Measurements from ENCODE around the gene FARS2. TPM values are rescaled to one million over a fixed set of nuclear protein-coding genes. Genes with fewer than 3 reads are reported as not detected.

FARS2 gene
- total RNA-seq, 1 experiment from 2014 or later: 13.8 TPM

DNA sequence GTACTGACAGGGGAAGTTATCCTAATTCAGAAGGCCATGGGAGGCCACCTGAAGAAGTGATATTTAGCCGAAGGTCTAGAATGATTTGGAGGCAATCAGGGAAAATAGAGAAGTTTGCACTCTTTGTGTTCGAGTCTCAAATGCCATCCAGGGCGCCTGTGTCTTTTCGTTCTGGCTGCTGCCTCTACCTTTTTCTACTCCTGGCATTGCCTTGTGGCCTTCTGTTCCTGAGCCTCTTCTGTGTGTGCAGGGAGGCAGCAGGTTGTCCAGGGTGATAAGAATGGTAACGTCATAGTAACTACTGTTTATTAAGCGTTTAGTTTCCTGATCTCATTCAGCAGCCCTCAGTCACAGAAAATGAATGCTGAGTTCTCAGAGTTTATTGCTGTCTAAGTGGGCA lies 252.1 kb downstream of the FARS2 start:
- H3K9me3 ChIP-seq (ENCODE audit: control insufficient read depth in 1 of 2, insufficient read depth in 1 of 2, low read depth in 1 of 2, low read length in 2 of 2): no peaks in the 10 kb centered on the region
- ChIA-PET RAD21 (ENCODE audit: low non-redundant PET in 1 of 2, low total read pairs in 2 of 2, uncharacterized antibody in 2 of 2, unreplicated experiment in 2 of 2) (no interaction called here), POLR2A (no interaction called here), CTCF (no interaction called here)
- no peaks in the 10 kb centered on the region for H3K4me1 ChIP-seq (ENCODE audit: control insufficient read depth in 1 of 2, insufficient read depth in 2 of 2, low read length in 2 of 2)
- DNase-seq (ENCODE audit: low read depth, low spot score) (no peak), ATAC-seq (no peak)
- H3K27ac ChIP-seq (ENCODE audit: low read depth, low read length): no peak overlapping the region
- no peak overlapping the region for H3K9ac ChIP-seq (ENCODE audit: low read length)
- H4K20me1 ChIP-seq (ENCODE audit: insufficient read depth): no peaks in the 10 kb centered on the region
- H3K4me2 ChIP-seq (ENCODE audit: low read length): no peak overlapping the region
- no peaks in the 10 kb centered on the region for H3K36me3 ChIP-seq (ENCODE audit: control insufficient read depth in 1 of 2, insufficient read depth in 2 of 2, low read length in 2 of 2)
- no TSS peak for BruUV-seq (replicated peaks)
- intact Hi-C loops (cut with micrococcal nuclease): no loop called here
- no peaks in the 10 kb centered on the region for H3K9me2 ChIP-seq (ENCODE audit: insufficient read depth)
- no peak for TF ChIP-seq ZFX (IDR thresholded peaks at IDR 0.05)
- TF ChIP-seq, protein P1, sequence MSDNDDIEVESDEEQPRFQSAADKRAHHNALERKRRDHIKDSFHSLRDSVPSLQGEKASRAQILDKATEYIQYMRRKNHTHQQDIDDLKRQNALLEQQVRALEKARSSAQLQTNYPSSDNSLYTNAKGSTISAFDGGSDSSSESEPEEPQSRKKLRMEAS (IDR thresholded peaks at IDR 0.05): no peak
- TF ChIP-seq SRF (IDR thresholded peaks at IDR 0.05; ENCODE audit: low read depth): no peak
- no peak for TF ChIP-seq YY1 (IDR thresholded peaks at IDR 0.05; ENCODE audit: extremely low read depth, insufficient replicate concordance, low read depth, low read length)
- H3K79me2 ChIP-seq (ENCODE audit: insufficient read depth, low read length): no peaks in the 10 kb centered on the region
- no peak overlapping the region for H2AFZ ChIP-seq (ENCODE audit: low read depth, low read length, poor library complexity, severe bottlenecking)
- no peaks in the 10 kb centered on the region for H3K27me3 ChIP-seq (ENCODE audit: insufficient read depth, low read length)
- no peak overlapping the region for H3K4me3 ChIP-seq (replicated peaks in 1 of 2; ENCODE audit: low read depth in 1 of 2, low read length in 2 of 2)

DNA sequence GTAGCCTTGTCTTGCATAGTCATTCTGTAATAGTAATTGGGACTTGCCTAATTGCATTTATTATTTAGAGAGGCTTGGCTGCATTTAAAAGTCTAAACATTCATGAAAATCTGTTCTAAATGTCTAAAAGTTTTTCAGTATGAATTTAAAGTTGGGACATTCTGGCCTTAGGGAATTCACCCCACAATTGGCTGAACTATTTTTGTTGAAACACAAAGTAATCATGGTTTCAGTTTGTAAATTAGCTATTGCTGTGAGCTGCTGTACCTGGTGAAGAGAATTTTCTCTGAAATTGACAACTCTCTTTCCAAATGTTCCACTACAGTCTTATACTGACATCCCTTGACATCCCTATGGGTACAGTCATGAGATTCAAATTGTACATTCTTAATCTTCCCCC lies 253.0 kb downstream of the FARS2 start:
- intact Hi-C loops (cut with micrococcal nuclease): no loop called here
- ATAC-seq: no peak
- Histone ChIP-seq H3K36me3 (ENCODE audit: control insufficient read depth in 1 of 2, insufficient read depth in 2 of 2, low read length in 2 of 2) (no peaks in the 10 kb centered on the region), H4K20me1 (ENCODE audit: insufficient read depth) (no peaks in the 10 kb centered on the region), H3K4me2 (ENCODE audit: low read length) (no peak overlapping the region), H3K79me2 (ENCODE audit: insufficient read depth, low read length) (no peaks in the 10 kb centered on the region), H3K27ac (ENCODE audit: low read depth, low read length) (no peak overlapping the region), H3K27me3 (ENCODE audit: insufficient read depth, low read length) (no peaks in the 10 kb centered on the region), H3K4me1 (ENCODE audit: control insufficient read depth in 1 of 2, insufficient read depth in 2 of 2, low read length in 2 of 2) (no peaks in the 10 kb centered on the region), H3K9me2 (ENCODE audit: insufficient read depth) (no peaks in the 10 kb centered on the region), H3K9me3 (ENCODE audit: control insufficient read depth in 1 of 2, insufficient read depth in 1 of 2, low read depth in 1 of 2, low read length in 2 of 2) (no peaks in the 10 kb centered on the region), H3K9ac (ENCODE audit: low read length) (no peak overlapping the region), H2AFZ (ENCODE audit: low read depth, low read length, poor library complexity, severe bottlenecking) (no peak overlapping the region), H3K4me3 (replicated peaks in 1 of 2; ENCODE audit: low read depth in 1 of 2, low read length in 2 of 2) (no peak overlapping the region)
- ChIA-PET CTCF (no interaction called here), POLR2A (no interaction called here), RAD21 (ENCODE audit: low non-redundant PET in 1 of 2, low total read pairs in 2 of 2, uncharacterized antibody in 2 of 2, unreplicated experiment in 2 of 2) (no interaction called here)
- no TSS peak for BruUV-seq (replicated peaks)
- no peak for TF ChIP-seq JUND (IDR thresholded peaks at IDR 0.05)
- no peak for TF ChIP-seq EGR1 (IDR thresholded peaks at IDR 0.05; ENCODE audit: low read depth)
- TF ChIP-seq POLR2AphosphoS5 (IDR thresholded peaks at IDR 0.05; ENCODE audit: low read depth, low read length): no peak
- no peak for TF ChIP-seq SIN3A (IDR thresholded peaks at IDR 0.05; ENCODE audit: low read depth)
- no peak for TF ChIP-seq EZH2 (IDR thresholded peaks at IDR 0.05)
- no peak for TF ChIP-seq CEBPB (IDR thresholded peaks at IDR 0.05; ENCODE audit: low read depth)
- TF ChIP-seq ELF1 (IDR thresholded peaks at IDR 0.05; ENCODE audit: borderline replicate concordance, low read depth): no peak
- no peak for TF ChIP-seq CBX3 (IDR thresholded peaks at IDR 0.05; ENCODE audit: low read depth)
- TF ChIP-seq, protein P1 (IDR thresholded peaks at IDR 0.05): no peak
- no peak for TF ChIP-seq ZFX (IDR thresholded peaks at IDR 0.05)
- no peak for TF ChIP-seq POLR2A (IDR thresholded peaks at IDR 0.05; ENCODE audit: borderline replicate concordance, extremely low read depth, insufficient read depth, insufficient read length)
- TF ChIP-seq, protein P2, sequence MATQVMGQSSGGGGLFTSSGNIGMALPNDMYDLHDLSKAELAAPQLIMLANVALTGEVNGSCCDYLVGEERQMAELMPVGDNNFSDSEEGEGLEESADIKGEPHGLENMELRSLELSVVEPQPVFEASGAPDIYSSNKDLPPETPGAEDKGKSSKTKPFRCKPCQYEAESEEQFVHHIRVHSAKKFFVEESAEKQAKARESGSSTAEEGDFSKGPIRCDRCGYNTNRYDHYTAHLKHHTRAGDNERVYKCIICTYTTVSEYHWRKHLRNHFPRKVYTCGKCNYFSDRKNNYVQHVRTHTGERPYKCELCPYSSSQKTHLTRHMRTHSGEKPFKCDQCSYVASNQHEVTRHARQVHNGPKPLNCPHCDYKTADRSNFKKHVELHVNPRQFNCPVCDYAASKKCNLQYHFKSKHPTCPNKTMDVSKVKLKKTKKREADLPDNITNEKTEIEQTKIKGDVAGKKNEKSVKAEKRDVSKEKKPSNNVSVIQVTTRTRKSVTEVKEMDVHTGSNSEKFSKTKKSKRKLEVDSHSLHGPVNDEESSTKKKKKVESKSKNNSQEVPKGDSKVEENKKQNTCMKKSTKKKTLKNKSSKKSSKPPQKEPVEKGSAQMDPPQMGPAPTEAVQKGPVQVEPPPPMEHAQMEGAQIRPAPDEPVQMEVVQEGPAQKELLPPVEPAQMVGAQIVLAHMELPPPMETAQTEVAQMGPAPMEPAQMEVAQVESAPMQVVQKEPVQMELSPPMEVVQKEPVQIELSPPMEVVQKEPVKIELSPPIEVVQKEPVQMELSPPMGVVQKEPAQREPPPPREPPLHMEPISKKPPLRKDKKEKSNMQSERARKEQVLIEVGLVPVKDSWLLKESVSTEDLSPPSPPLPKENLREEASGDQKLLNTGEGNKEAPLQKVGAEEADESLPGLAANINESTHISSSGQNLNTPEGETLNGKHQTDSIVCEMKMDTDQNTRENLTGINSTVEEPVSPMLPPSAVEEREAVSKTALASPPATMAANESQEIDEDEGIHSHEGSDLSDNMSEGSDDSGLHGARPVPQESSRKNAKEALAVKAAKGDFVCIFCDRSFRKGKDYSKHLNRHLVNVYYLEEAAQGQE (IDR thresholded peaks at IDR 0.05; ENCODE audit: low read depth): no peak
- no peak for TF ChIP-seq SP1 (IDR thresholded peaks at IDR 0.05; ENCODE audit: low read depth)
- DNase-seq (ENCODE audit: low read depth, low spot score): no peak

Measured in HCT116 (cell line).